MM.1S (cell line): Measurements from ENCODE around the gene CARMIL1.

Experiments
- DNase-seq: peaks from one replicate; pipeline ENCODE4 v3.0.0-alpha.2; 2015
- H2AFZ ChIP-seq: fragments of 300-600 bp; sonication (generic); 2 replicates; pipeline ENCODE4 v1.6.0; 2016; ENCODE audit warnings: antibody characterized with exemption, low read length
- H3F3A ChIP-seq: fragments of 300-600 bp; sonication (generic); 2 replicates; pipeline ENCODE4 v1.6.1; 2016; ENCODE audit warnings: mild to moderate bottlenecking, antibody characterized with exemption, low read length, moderate library complexity, mixed read lengths; ENCODE audit not compliant: insufficient read depth
- H3K27ac ChIP-seq: fragments of 300-600 bp; sonication (generic); 2 replicates; pipeline ENCODE4 v1.5.1; 2016; ENCODE audit warnings: mild to moderate bottlenecking, low read length
- H3K27me3 ChIP-seq: fragments of 300-600 bp; sonication (generic); replicated peaks from 2 replicates; pipeline ENCODE4 v1.6.0; 2016; ENCODE audit warnings: low read length; ENCODE audit not compliant: insufficient read depth
- H3K36me3 ChIP-seq: fragments of 300-600 bp; sonication (generic); replicated peaks from 2 replicates; pipeline ENCODE4 v1.6.1; 2016; ENCODE audit warnings: mild to moderate bottlenecking, low read length, mixed read lengths; ENCODE audit not compliant: insufficient read depth
- H3K4me1 ChIP-seq: fragments of 300-600 bp; sonication (generic); 2 replicates; pipeline ENCODE4 v1.6.1; 2016; ENCODE audit warnings: low read length, mixed read lengths
- H3K4me2 ChIP-seq: fragments of 300-600 bp; sonication (generic); 2 replicates; pipeline ENCODE4 v1.6.0; 2016; ENCODE audit warnings: low read depth, low read length
- H3K4me3 ChIP-seq: fragments of 300-600 bp; sonication (generic); 2 replicates; pipeline ENCODE4 v1.5.1; 2016; ENCODE audit warnings: low read length, mixed read lengths
- H3K79me2 ChIP-seq: fragments of 300-600 bp; sonication (generic); 2 replicates; pipeline ENCODE4 v1.6.1; 2016; ENCODE audit warnings: mixed run types, low read length, mixed read lengths
- H3K9ac ChIP-seq: fragments of 300-600 bp; sonication (generic); 2 replicates; pipeline ENCODE4 v1.6.1; 2016; ENCODE audit warnings: low read length, mixed read lengths
- H3K9me2 ChIP-seq: fragments of 300-600 bp; sonication (generic); replicated peaks from 2 replicates; pipeline ENCODE4 v1.6.1; 2016; ENCODE audit warnings: mild to moderate bottlenecking, low read length, mixed read lengths; ENCODE audit not compliant: insufficient read depth
- H3K9me3 ChIP-seq: fragments of 300-600 bp; sonication (generic); replicated peaks from 2 replicates; pipeline ENCODE4 v1.6.1; 2016; ENCODE audit warnings: mild to moderate bottlenecking, low read length, mixed read lengths; ENCODE audit not compliant: insufficient read depth
- H4K20me1 ChIP-seq: fragments of 300-600 bp; sonication (generic); 2 replicates; pipeline ENCODE4 v1.6.1; 2016; ENCODE audit warnings: mild to moderate bottlenecking, low read length, moderate library complexity, mixed read lengths; ENCODE audit not compliant: insufficient read depth
- EZH2 ChIP-seq: fragments of 300-600 bp; sonication (generic); optimal IDR thresholded peaks from 2 replicates; pipeline ENCODE3; 2017; ENCODE audit warnings: low read depth, mild to moderate bottlenecking, antibody characterized with exemption, low read length, mixed read lengths
- EZH2phosphoT487 ChIP-seq: fragments of 300-600 bp; sonication (generic); IDR thresholded peaks from 2 replicates; pipeline ENCODE4 v1.6.1; 2018; ENCODE audit warnings: antibody characterized with exemption, low read length
- TF ChIP-seq, protein P1 (sequence below): fragments of 300-600 bp; sonication (generic); IDR thresholded peaks from 2 replicates; pipeline ENCODE4 v1.5.1; 2016; ENCODE audit warnings: antibody characterized with exemption, low read length, mixed read lengths

The CARMIL1 gene

DNA sequence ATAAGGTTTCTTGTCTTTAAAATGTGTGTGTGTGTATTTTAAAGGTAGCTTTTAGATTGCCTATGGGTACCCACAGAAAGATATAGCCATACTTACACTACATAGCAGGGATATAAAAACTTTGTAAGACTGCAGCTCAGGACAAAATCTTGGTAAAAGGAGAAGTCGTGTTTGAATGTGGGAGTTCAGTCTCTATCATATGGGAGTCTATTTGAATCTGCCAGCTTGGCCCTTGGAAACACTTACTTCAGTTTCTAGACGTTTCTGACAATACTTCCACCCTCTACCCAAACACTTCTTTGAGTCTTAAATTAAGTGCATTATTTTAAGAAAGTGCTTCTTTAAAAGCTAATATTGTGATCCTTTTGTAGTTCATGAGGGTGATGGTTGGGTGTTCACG, 155.7 kb downstream of the CARMIL1 start:
- H3K27ac ChIP-seq, result no peak overlapping the region

DNA sequence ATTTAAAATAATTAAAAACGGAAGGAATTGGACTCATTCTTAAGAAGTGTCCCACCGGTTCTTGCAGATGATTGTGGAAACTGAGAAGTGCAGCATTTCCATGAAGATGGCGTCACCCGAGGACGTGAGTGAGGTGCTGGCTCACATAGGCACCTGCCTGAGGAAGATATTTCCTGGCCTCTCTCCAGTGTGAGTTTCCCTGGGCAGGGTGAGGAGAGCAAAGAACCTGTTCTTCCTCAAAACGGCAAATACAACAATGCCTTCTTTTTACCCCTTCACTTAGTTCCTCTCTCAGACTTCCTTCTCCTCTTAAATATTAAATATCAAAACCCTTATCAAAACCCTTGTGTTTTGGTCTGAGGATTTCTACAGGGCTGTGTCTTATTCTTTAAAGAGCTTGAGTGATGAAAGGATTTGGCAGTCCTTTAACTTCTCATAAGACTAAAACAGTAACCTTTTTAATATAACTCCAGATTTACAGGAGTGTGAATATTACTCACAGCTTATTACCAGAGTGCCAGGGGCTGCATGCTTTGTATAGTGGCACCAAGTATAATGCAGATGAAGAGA, 156.3 kb downstream of the CARMIL1 start:
- H3K9ac ChIP-seq, result no peak overlapping the region
- H3K79me2 ChIP-seq, result peaks cover 22% of the 10 kb centered on the region
- no peak overlapping the region for H3K27ac ChIP-seq
- no peaks in the 10 kb centered on the region for H3K9me3 ChIP-seq
- no peak overlapping the region for H3K4me2 ChIP-seq
- no peaks in the 10 kb centered on the region for H4K20me1 ChIP-seq
- no peak overlapping the region for H2AFZ ChIP-seq
- no peak for DNase-seq
- H3K36me3 ChIP-seq, result no peaks in the 10 kb centered on the region
- TF ChIP-seq, protein P1, sequence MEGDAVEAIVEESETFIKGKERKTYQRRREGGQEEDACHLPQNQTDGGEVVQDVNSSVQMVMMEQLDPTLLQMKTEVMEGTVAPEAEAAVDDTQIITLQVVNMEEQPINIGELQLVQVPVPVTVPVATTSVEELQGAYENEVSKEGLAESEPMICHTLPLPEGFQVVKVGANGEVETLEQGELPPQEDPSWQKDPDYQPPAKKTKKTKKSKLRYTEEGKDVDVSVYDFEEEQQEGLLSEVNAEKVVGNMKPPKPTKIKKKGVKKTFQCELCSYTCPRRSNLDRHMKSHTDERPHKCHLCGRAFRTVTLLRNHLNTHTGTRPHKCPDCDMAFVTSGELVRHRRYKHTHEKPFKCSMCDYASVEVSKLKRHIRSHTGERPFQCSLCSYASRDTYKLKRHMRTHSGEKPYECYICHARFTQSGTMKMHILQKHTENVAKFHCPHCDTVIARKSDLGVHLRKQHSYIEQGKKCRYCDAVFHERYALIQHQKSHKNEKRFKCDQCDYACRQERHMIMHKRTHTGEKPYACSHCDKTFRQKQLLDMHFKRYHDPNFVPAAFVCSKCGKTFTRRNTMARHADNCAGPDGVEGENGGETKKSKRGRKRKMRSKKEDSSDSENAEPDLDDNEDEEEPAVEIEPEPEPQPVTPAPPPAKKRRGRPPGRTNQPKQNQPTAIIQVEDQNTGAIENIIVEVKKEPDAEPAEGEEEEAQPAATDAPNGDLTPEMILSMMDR, result no peak
- TF ChIP-seq EZH2, result no peak
- no peak for TF ChIP-seq EZH2phosphoT487
- H3F3A ChIP-seq, result no peaks in the 10 kb centered on the region
- no peaks in the 10 kb centered on the region for H3K27me3 ChIP-seq
- H3K9me2 ChIP-seq, result no peaks in the 10 kb centered on the region
- peaks cover 3% of the 10 kb centered on the region; the same call in 1 of the 2 replicates for H3K4me1 ChIP-seq
- no peak overlapping the region for H3K4me3 ChIP-seq

More for the DNA sequence above, 155.7 kb downstream of the CARMIL1 start:
- Histone ChIP-seq H3K4me2 (no peak overlapping the region), H4K20me1 (no peaks in the 10 kb centered on the region), H3K9me2 (no peaks in the 10 kb centered on the region), H3K4me3 (no peak overlapping the region), H3K4me1 (peaks cover 3% of the 10 kb centered on the region; the same call in 1 of the 2 replicates), H2AFZ (no peak overlapping the region), H3K9ac (no peak overlapping the region), H3K27me3 (no peaks in the 10 kb centered on the region), H3F3A (no peaks in the 10 kb centered on the region), H3K36me3 (no peaks in the 10 kb centered on the region), H3K9me3 (no peaks in the 10 kb centered on the region), H3K79me2 (peaks cover 26% of the 10 kb centered on the region)
- TF ChIP-seq EZH2, result no peak
- TF ChIP-seq, protein P1, result no peak
- no peak for TF ChIP-seq EZH2phosphoT487
- no peak for DNase-seq

DNA sequence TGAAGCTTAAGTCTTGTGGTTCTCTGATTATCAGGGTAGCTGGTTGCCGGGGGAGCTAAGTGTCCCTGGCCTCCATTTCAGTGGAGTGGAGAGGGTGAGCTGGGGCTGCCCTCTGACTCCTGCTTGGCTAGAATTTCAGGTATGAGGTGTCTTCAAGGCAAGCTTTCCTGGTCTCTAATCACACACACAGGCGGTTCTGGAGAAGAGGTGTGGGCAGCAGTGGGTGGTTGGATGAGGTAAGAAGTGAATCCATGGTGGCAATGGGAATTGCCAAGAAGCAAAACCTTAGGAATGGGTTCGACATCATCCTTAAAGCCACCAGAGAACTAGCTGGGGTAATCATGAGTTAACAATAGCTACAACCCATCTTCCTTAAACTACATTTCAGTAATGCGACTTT, 157.6 kb downstream of the CARMIL1 start:
- TF ChIP-seq, protein P1, result no peak
- TF ChIP-seq EZH2, result no peak
- TF ChIP-seq EZH2phosphoT487, result no peak
- Histone ChIP-seq H3K4me2 (no peak overlapping the region), H3K79me2 (peaks cover 15% of the 10 kb centered on the region), H3K4me1 (no peaks in the 10 kb centered on the region; the same call in 1 of the 2 replicates), H3K9me2 (no peaks in the 10 kb centered on the region), H3K9me3 (no peaks in the 10 kb centered on the region), H2AFZ (no peak overlapping the region), H3K9ac (no peak overlapping the region), H3F3A (no peaks in the 10 kb centered on the region), H3K4me3 (no peak overlapping the region), H3K27me3 (no peaks in the 10 kb centered on the region), H3K36me3 (no peaks in the 10 kb centered on the region), H3K27ac (no peak overlapping the region), H4K20me1 (no peaks in the 10 kb centered on the region)
- no peak for DNase-seq
